ENCODE data around the gene HECW1. TPM values are rescaled to one million over a fixed set of nuclear protein-coding genes. Genes with fewer than 3 reads are reported as not detected.

Gene HECW1
- total RNA-seq, 3 donors from 2014 or later (not counting 1 experiment from before 2014, with no cell fraction given), result not detected

- ATAC-seq (no peak), DNase-seq (no peak)
- H3K36me3 ChIP-seq (ENCODE audit: control insufficient read depth, insufficient read depth, low read length), result no peaks in the 10 kb centered on the region
- H3K4me3 ChIP-seq (ENCODE audit: low read length), result no peak overlapping the region
- no peak overlapping the region for H3K4me3 Mint-ChIP-seq
- no peaks in the 10 kb centered on the region for H3K9me3 ChIP-seq (ENCODE audit: control insufficient read depth, insufficient read depth, low read length)
- H3K27ac ChIP-seq (ENCODE audit: low read length), result no peak overlapping the region
- TF ChIP-seq CTCF (IDR thresholded peaks at IDR 0.05), result no peak
- H3K4me1 ChIP-seq (ENCODE audit: control insufficient read depth, insufficient read depth, low read length), result no peaks in the 10 kb centered on the region
- intact Hi-C loops (cut with micrococcal nuclease), result no loop called here
- no peaks in the 10 kb centered on the region for H3K27me3 ChIP-seq (ENCODE audit: control insufficient read depth, insufficient read depth, low read length)
- 90% methylated on average over 6 of the region's 6 CpGs for WGBS (ENCODE audit: insufficient coverage)
- no peaks in the 10 kb centered on the region for H3K27me3 Mint-ChIP-seq (ENCODE audit: low read depth in 2 of 2)
- no peak overlapping the region for H3K27ac Mint-ChIP-seq
- H3K36me3 Mint-ChIP-seq, result no peaks in the 10 kb centered on the region
- no peaks in the 10 kb centered on the region for H3K9me3 Mint-ChIP-seq
- no peaks in the 10 kb centered on the region for H3K4me1 Mint-ChIP-seq
Measured at GRCh38 chr7:43317075-43317474, 204.6 kb downstream of the HECW1 start.

- intact Hi-C loops (cut with micrococcal nuclease), result no loop called here
- Mint-ChIP-seq H3K27ac (no peak overlapping the region), H3K4me1 (no peaks in the 10 kb centered on the region), H3K4me3 (no peak overlapping the region), H3K27me3 (ENCODE audit: low read depth in 2 of 2) (peaks cover 0 to 4% of the 10 kb centered on the region in 2 donors), H3K36me3 (no peaks in the 10 kb centered on the region), H3K9me3 (no peaks in the 10 kb centered on the region)
- no peaks in the 10 kb centered on the region for H3K4me1 ChIP-seq (ENCODE audit: control insufficient read depth, insufficient read depth, low read length)
- TF ChIP-seq CTCF (IDR thresholded peaks at IDR 0.05), result no peak
- WGBS (ENCODE audit: insufficient coverage), result 89% methylated on average over 3 of the region's 3 CpGs
- ATAC-seq (no peak), DNase-seq (no peak)
- H3K9me3 ChIP-seq (ENCODE audit: control insufficient read depth, insufficient read depth, low read length), result no peaks in the 10 kb centered on the region
- no peaks in the 10 kb centered on the region for H3K36me3 ChIP-seq (ENCODE audit: control insufficient read depth, insufficient read depth, low read length)
- no peak overlapping the region for H3K4me3 ChIP-seq (ENCODE audit: low read length)
- no peaks in the 10 kb centered on the region for H3K27me3 ChIP-seq (ENCODE audit: control insufficient read depth, insufficient read depth, low read length)
- no peak overlapping the region for H3K27ac ChIP-seq (ENCODE audit: low read length)
Measured at GRCh38 chr7:43318188-43318770, 205.8 kb downstream of the HECW1 start.

GRCh38 chr7:43325595-43325994 lies 213.1 kb downstream of the HECW1 start:
- H3K4me3 Mint-ChIP-seq, result no peak overlapping the region

More at GRCh38 chr7:43325595-43325994, 213.1 kb downstream of the HECW1 start:
- TF ChIP-seq CTCF (IDR thresholded peaks at IDR 0.05), result no peak
- 83% methylated on average over 14 of the region's 14 CpGs for WGBS (ENCODE audit: insufficient coverage)
- Mint-ChIP-seq H3K9me3 (no peaks in the 10 kb centered on the region), H3K27me3 (ENCODE audit: low read depth in 2 of 2) (peaks cover 9 to 15% of the 10 kb centered on the region in 2 donors), H3K27ac (no peak overlapping the region), H3K4me1 (no peaks in the 10 kb centered on the region), H3K36me3 (no peaks in the 10 kb centered on the region)
- intact Hi-C loops (cut with micrococcal nuclease), result no loop called here
- H3K4me1 ChIP-seq (ENCODE audit: control insufficient read depth, insufficient read depth, low read length), result no peaks in the 10 kb centered on the region
- ATAC-seq (no peak), DNase-seq (no peak)
- H3K27ac ChIP-seq (ENCODE audit: low read length), result no peak overlapping the region
- no peak overlapping the region for H3K4me3 ChIP-seq (ENCODE audit: low read length)
- H3K27me3 ChIP-seq (ENCODE audit: control insufficient read depth, insufficient read depth, low read length), result no peaks in the 10 kb centered on the region
- no peaks in the 10 kb centered on the region for H3K36me3 ChIP-seq (ENCODE audit: control insufficient read depth, insufficient read depth, low read length)
- H3K9me3 ChIP-seq (ENCODE audit: control insufficient read depth, insufficient read depth, low read length), result no peaks in the 10 kb centered on the region

Data from natural killer cell (primary cell).